H9 (cell line): ENCODE results near the gene SNAP25. TPM values are rescaled to one million over a fixed set of nuclear protein-coding genes. Genes with fewer than 3 reads are reported as not detected.

Experiments
- DNase-seq: peaks from one replicate; pipeline ENCODE4 v3.0.0-alpha.2; 2017
- H2AFZ ChIP-seq: one replicate; pipeline ENCODE4 v1.6.1; 2013; ENCODE audit warnings: mild to moderate bottlenecking, low read length, control low read depth, moderate library complexity
- H2AK5ac ChIP-seq: 2 replicates; pipeline ENCODE4 v1.6.1; 2013; ENCODE audit warnings: low read length, control low read depth, mixed read lengths; ENCODE audit not compliant: insufficient read length
- H2BK120ac ChIP-seq: one replicate; pipeline ENCODE4 v1.6.1; 2013; ENCODE audit warnings: low read depth, mild to moderate bottlenecking, low read length, control low read depth, inconsistent platforms; ENCODE audit not compliant: poor library complexity, severe bottlenecking
- H2BK12ac ChIP-seq: 2 replicates; pipeline ENCODE4 v1.6.1; 2013; ENCODE audit warnings: low read length, control low read depth, mixed read lengths, low read depth; ENCODE audit not compliant: insufficient read length
- H2BK15ac ChIP-seq: 2 replicates; pipeline ENCODE4 v1.6.1; 2013; ENCODE audit warnings: low read depth, low read length, control low read depth
- H2BK20ac ChIP-seq: one replicate; pipeline ENCODE4 v1.6.1; 2013; ENCODE audit warnings: low read depth, mild to moderate bottlenecking, low read length, control low read depth, inconsistent platforms; ENCODE audit not compliant: poor library complexity, severe bottlenecking
- H2BK5ac ChIP-seq: 2 replicates; pipeline ENCODE4 v1.6.1; 2013; ENCODE audit warnings: low read length, control low read depth, mixed read lengths; ENCODE audit not compliant: insufficient read length
- H3K14ac ChIP-seq: 2 replicates; pipeline ENCODE4 v1.6.1; 2013; ENCODE audit warnings: low read length, control low read depth; ENCODE audit not compliant: insufficient read depth
- H3K18ac ChIP-seq: 2 replicates; pipeline ENCODE4 v1.6.1; 2013; ENCODE audit warnings: low read depth, mild to moderate bottlenecking, mixed read lengths, low read length, control low read depth; ENCODE audit not compliant: insufficient read length
- H3K23ac ChIP-seq: 2 replicates; pipeline ENCODE4 v1.6.1; 2013; ENCODE audit warnings: low read length, control low read depth, mixed read lengths, low read depth; ENCODE audit not compliant: insufficient read length
- H3K23me2 ChIP-seq: 2 replicates; pipeline ENCODE4 v1.6.1; 2013; ENCODE audit warnings: low read depth, mild to moderate bottlenecking, mixed read lengths, low read length, control low read depth; ENCODE audit not compliant: insufficient read length, poor library complexity, severe bottlenecking
- H3K27ac ChIP-seq: 2 replicates; pipeline ENCODE4 v1.5.1; 2013; ENCODE audit warnings: low read length, control low read depth, mixed read lengths, low read depth; ENCODE audit not compliant: insufficient read length
- H3K27me3 ChIP-seq: 2 replicates; pipeline ENCODE4 v1.6.1; 2013; ENCODE audit warnings: low read length, control low read depth, inconsistent platforms; ENCODE audit not compliant: insufficient read depth
- H3K4ac ChIP-seq: 2 replicates; pipeline ENCODE4 v1.6.1; 2013; ENCODE audit warnings: low read depth, mild to moderate bottlenecking, control low read depth, inconsistent platforms, low read length, moderate library complexity
- H3K4me1 ChIP-seq: 2 replicates; pipeline ENCODE4 v1.6.1; 2013; ENCODE audit warnings: low read length, control low read depth, inconsistent platforms; ENCODE audit not compliant: insufficient read depth
- H3K4me2 ChIP-seq: 2 replicates; pipeline ENCODE4 v1.6.1; 2013; ENCODE audit warnings: low read length, control low read depth, mixed read lengths; ENCODE audit not compliant: insufficient read length, insufficient read depth
- H3K56ac ChIP-seq: 2 replicates; pipeline ENCODE4 v1.6.1; 2013; ENCODE audit warnings: low read depth, mild to moderate bottlenecking, mixed read lengths, low read length, control low read depth; ENCODE audit not compliant: insufficient read length
- H3K79me1 ChIP-seq: 2 replicates; pipeline ENCODE4 v1.6.1; 2013; ENCODE audit warnings: low read depth, mild to moderate bottlenecking, moderate library complexity, low read length, control low read depth, inconsistent platforms; ENCODE audit not compliant: insufficient read depth, poor library complexity, severe bottlenecking
- H3K79me2 ChIP-seq: 2 replicates; pipeline ENCODE4 v1.6.1; 2013; ENCODE audit warnings: low read length, control low read depth, inconsistent platforms; ENCODE audit not compliant: insufficient read depth
- H3K9ac ChIP-seq: 2 replicates; pipeline ENCODE4 v1.6.1; 2013; ENCODE audit warnings: low read length, control low read depth, mixed read lengths; ENCODE audit not compliant: insufficient read length; ENCODE audit errors: extremely low read depth
- H3K9me3 ChIP-seq: one replicate; pipeline ENCODE4 v1.6.1; 2013; ENCODE audit warnings: low read depth, low read length, inconsistent platforms; ENCODE audit not compliant: control insufficient read depth
- H3T11ph ChIP-seq: one replicate; pipeline ENCODE4 v1.6.1; 2013; ENCODE audit warnings: mild to moderate bottlenecking, low read length, control low read depth, inconsistent platforms
- H4K20me1 ChIP-seq: one replicate; pipeline ENCODE4 v1.6.1; 2013; ENCODE audit not compliant: control insufficient read depth, insufficient read length, insufficient read depth
- H4K5ac ChIP-seq: 2 replicates; pipeline ENCODE4 v1.6.1; 2013; ENCODE audit warnings: low read depth, mild to moderate bottlenecking, mixed read lengths, low read length, control low read depth; ENCODE audit not compliant: insufficient read length
- H4K8ac ChIP-seq: replicated peaks from 2 replicates; pipeline ENCODE4 v1.6.1; 2013; ENCODE audit warnings: low read length, control low read depth, mixed read lengths, low read depth; ENCODE audit not compliant: insufficient read length
- H4K91ac ChIP-seq: 2 replicates; pipeline ENCODE4 v1.6.1; 2013; ENCODE audit warnings: low read depth, mild to moderate bottlenecking, moderate library complexity, mixed read lengths, low read length, control low read depth; ENCODE audit not compliant: insufficient read length
- H3K27ac Mint-ChIP-seq, 3 experiments: 2 replicates in 2 of 3; 3 replicates in 1 of 3; pipeline ENCODE4 v1.8.0; 2020 to 2021; ENCODE audit warnings: mixed read lengths in 3 of 3, mild to moderate bottlenecking in 1 of 3, moderate library complexity in 1 of 3
- H3K27me3 Mint-ChIP-seq: 2 replicates; pipeline ENCODE4 v1.8.0; 2021; ENCODE audit warnings: low read depth, mild to moderate bottlenecking, moderate library complexity, mixed read lengths
- H3K36me3 Mint-ChIP-seq, 3 experiments: 2 replicates in 2 of 3; 3 replicates in 1 of 3; pipeline ENCODE4 v1.8.0; 2020 to 2021; ENCODE audit warnings: low read depth in 3 of 3, mixed read lengths in 3 of 3; ENCODE audit not compliant: insufficient read depth in 1 of 3
- H3K4me1 Mint-ChIP-seq, 2 experiments: 2 replicates each; pipeline ENCODE4 v1.8.0; 2020; ENCODE audit warnings: mixed read lengths in 2 of 2
- H3K4me3 Mint-ChIP-seq, 2 experiments: 2 replicates in 1 of 2; 3 replicates in 1 of 2; pipeline ENCODE4 v1.8.0; 2020 to 2021; ENCODE audit warnings: mild to moderate bottlenecking in 2 of 2, mixed read lengths in 2 of 2, moderate library complexity in 1 of 2
- H3K9me3 Mint-ChIP-seq, 2 experiments: 2 replicates in 1 of 2; 3 replicates in 1 of 2; pipeline ENCODE4 v1.8.0; 2020; ENCODE audit warnings: mild to moderate bottlenecking in 2 of 2, mixed read lengths in 2 of 2, moderate library complexity in 1 of 2
- CTCF ChIP-seq: fragments of 200-600 bp; sonication (generic); conservative IDR thresholded peaks from 3 replicates; pipeline ENCODE4 v1.8.0; 2021; ENCODE audit warnings: antibody characterized with exemption, mild to moderate bottlenecking
- WGBS: extraction: QIAGEN DNeasy Blood & Tissue Kit; methylation state at CpG from one replicate; pipeline ENCODE4 v1.1.7; 2013; ENCODE audit warnings: missing lambda C conversion rate, low lambda C conversion rate, mixed read lengths; ENCODE audit not compliant: insufficient read length; ENCODE audit errors: extremely low coverage; 5-methylcytosine and 5-hydroxymethylcytosine counted together
- total RNA-seq: library from RNA; stranded (reverse); gene quantifications from 2 replicates; pipeline ENCODE4 v1.2.1, GENCODE V29; 2021

SNAP25 gene
- total RNA-seq, 1 experiment from 2014 or later = 0.13 TPM

DNA sequence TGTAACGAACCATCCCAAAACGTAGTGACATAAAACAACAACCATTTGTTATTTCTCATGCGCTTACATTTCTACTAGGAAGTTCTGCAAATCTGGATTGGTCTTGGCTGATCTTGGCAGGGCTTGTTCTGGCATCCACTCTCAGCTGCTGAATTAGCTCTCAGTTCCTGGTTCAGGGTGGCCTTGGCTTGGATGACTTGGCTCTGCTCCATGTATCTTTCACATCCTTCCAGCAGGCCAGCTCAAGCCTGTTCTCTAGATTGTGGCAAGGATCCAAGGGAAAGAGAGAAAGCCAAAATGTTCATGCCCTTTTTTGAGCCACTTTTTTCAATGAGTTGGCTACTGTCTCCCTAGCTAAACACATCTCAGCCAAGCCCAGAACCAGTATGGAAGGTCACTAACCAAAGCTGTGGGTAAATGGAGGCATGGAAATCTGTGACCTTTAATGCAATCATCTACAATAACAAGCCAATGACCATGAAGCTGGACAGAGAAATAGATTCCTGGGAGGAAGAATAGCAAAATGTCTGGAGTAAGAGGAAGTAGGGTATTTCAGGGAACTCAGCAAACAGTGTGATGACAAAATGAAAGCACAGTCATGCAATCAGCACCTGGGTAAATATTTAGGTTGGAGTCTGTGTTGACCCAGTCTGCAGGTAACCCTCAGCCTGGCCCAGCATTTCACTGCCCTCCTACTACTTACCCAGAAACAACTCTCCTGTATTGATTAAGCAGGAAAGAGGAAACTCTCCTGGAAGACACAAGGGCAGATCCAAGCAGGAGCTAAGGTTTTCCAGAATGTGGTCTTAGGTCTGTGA lies 32.7 kb upstream of the SNAP25 start:
- Histone ChIP-seq H3K9ac (no peak overlapping the region), H3K79me1 (no peaks in the 10 kb centered on the region)
- WGBS = no CpG with 5 or more reads among the region's 3 CpGs

More for the DNA sequence above, 32.7 kb upstream of the SNAP25 start:
- Mint-ChIP-seq H3K27me3 (no peaks in the 10 kb centered on the region), H3K36me3 (no peaks in the 10 kb centered on the region), H3K4me1 (no peaks in the 10 kb centered on the region), H3K4me3 (no peak overlapping the region), H3K9me3 (no peaks in the 10 kb centered on the region), H3K27ac (no peak overlapping the region)
- no peaks in the 10 kb centered on the region for H3K9me3 ChIP-seq
- H2BK15ac ChIP-seq = no peak overlapping the region
- no peak overlapping the region for H2AFZ ChIP-seq
- no peak overlapping the region for H3K14ac ChIP-seq
- H3T11ph ChIP-seq = no peak overlapping the region
- no peak overlapping the region for H2BK12ac ChIP-seq
- H3K4ac ChIP-seq = no peak overlapping the region
- H3K79me2 ChIP-seq = no peaks in the 10 kb centered on the region
- no peaks in the 10 kb centered on the region for H3K27me3 ChIP-seq
- no peak overlapping the region for H4K91ac ChIP-seq
- H3K18ac ChIP-seq = no peak overlapping the region
- H3K4me1 ChIP-seq = no peaks in the 10 kb centered on the region
- H4K20me1 ChIP-seq = no peaks in the 10 kb centered on the region
- TF ChIP-seq CTCF = no peak
- no peak overlapping the region for H4K8ac ChIP-seq
- no peak for DNase-seq
- H3K23me2 ChIP-seq = no peaks in the 10 kb centered on the region
- H3K56ac ChIP-seq = no peak overlapping the region
- H4K5ac ChIP-seq = no peak overlapping the region
- H2BK5ac ChIP-seq = no peak overlapping the region
- no peak overlapping the region for H3K23ac ChIP-seq
- no peak overlapping the region for H2BK20ac ChIP-seq
- no peak overlapping the region for H2AK5ac ChIP-seq
- H2BK120ac ChIP-seq = no peak overlapping the region
- no peak overlapping the region for H3K27ac ChIP-seq
- H3K4me2 ChIP-seq = no peak overlapping the region
